Peyer's patch (tissue), 4 donors: ENCODE data around the gene SDHAF1.

Experiments used
- POLR2A ChIP-seq, 2 donors: fragments of 450-650 bp; IDR thresholded peaks; one replicate each; pipeline ENCODE4 v1.5.1; 2017; ENCODE audit warnings: antibody characterized with exemption in 2 of 2, mild to moderate bottlenecking in 2 of 2, moderate library complexity in 2 of 2
- TF ChIP-seq, protein P1 (sequence below), 6 experiments: fragments of 450-650 bp in 4 of 6; fragments of 200-600 bp in 2 of 6; sonication (generic) in 1 of 6; IDR thresholded peaks; one replicate each; pipeline ENCODE4 v1.5.1; 2017 to 2019; ENCODE audit warnings: antibody characterized with exemption in 6 of 6, mild to moderate bottlenecking in 3 of 6, moderate library complexity in 1 of 6

DNA sequence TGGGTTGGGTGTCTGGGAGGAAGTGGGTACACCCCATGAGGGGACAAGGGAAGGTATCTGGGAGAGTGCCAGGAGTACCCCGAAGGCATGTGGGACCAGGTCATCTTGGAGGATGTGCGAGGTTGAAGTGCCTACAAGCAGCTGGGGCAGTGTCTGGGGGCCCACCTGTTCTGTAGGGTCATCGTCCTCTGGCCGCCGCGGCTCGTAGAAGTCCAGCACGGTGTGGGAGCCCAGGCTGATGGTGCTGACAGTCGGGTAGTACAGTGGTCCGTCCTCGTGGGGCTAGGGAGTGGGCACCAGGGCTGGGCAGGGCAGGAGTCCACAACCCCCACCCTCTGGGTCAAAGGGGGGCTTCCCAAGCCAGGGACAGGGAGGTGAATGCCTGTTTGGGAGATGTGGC is 15.4 kb downstream of the SDHAF1 start:
- no peak for TF ChIP-seq POLR2A (IDR thresholded peaks at IDR 0.05)
- TF ChIP-seq, protein P1, sequence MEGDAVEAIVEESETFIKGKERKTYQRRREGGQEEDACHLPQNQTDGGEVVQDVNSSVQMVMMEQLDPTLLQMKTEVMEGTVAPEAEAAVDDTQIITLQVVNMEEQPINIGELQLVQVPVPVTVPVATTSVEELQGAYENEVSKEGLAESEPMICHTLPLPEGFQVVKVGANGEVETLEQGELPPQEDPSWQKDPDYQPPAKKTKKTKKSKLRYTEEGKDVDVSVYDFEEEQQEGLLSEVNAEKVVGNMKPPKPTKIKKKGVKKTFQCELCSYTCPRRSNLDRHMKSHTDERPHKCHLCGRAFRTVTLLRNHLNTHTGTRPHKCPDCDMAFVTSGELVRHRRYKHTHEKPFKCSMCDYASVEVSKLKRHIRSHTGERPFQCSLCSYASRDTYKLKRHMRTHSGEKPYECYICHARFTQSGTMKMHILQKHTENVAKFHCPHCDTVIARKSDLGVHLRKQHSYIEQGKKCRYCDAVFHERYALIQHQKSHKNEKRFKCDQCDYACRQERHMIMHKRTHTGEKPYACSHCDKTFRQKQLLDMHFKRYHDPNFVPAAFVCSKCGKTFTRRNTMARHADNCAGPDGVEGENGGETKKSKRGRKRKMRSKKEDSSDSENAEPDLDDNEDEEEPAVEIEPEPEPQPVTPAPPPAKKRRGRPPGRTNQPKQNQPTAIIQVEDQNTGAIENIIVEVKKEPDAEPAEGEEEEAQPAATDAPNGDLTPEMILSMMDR (IDR thresholded peaks at IDR 0.05) = no peak
